ENCODE data around the gene AGTRAP. TPM values are rescaled to one million over a fixed set of nuclear protein-coding genes. Genes with fewer than 3 reads are reported as not detected.
A peak's percentile ranks its signal among the peaks of the same experiment; 100 is the strongest.

AGTRAP gene
- total and polyA plus RNA-seq, 9 of the 15 experiments (the other 6 are each of a cell fraction or from before 2014, with no cell fraction given), result 26.8 to 105 (median 57.5) TPM

- TF ChIP-seq, protein P1, sequence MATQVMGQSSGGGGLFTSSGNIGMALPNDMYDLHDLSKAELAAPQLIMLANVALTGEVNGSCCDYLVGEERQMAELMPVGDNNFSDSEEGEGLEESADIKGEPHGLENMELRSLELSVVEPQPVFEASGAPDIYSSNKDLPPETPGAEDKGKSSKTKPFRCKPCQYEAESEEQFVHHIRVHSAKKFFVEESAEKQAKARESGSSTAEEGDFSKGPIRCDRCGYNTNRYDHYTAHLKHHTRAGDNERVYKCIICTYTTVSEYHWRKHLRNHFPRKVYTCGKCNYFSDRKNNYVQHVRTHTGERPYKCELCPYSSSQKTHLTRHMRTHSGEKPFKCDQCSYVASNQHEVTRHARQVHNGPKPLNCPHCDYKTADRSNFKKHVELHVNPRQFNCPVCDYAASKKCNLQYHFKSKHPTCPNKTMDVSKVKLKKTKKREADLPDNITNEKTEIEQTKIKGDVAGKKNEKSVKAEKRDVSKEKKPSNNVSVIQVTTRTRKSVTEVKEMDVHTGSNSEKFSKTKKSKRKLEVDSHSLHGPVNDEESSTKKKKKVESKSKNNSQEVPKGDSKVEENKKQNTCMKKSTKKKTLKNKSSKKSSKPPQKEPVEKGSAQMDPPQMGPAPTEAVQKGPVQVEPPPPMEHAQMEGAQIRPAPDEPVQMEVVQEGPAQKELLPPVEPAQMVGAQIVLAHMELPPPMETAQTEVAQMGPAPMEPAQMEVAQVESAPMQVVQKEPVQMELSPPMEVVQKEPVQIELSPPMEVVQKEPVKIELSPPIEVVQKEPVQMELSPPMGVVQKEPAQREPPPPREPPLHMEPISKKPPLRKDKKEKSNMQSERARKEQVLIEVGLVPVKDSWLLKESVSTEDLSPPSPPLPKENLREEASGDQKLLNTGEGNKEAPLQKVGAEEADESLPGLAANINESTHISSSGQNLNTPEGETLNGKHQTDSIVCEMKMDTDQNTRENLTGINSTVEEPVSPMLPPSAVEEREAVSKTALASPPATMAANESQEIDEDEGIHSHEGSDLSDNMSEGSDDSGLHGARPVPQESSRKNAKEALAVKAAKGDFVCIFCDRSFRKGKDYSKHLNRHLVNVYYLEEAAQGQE (IDR thresholded peaks at IDR 0.05; ENCODE audit: borderline replicate concordance), result no peak
- TF ChIP-seq, protein P1 (CRISPR knock-in tag; IDR thresholded peaks at IDR 0.05; ENCODE audit: low read depth), result no peak
- TF ChIP-seq TEAD4 (IDR thresholded peaks at IDR 0.05; ENCODE audit: low read length) (no peak), TEAD4 (CRISPR knock-in tag; IDR thresholded peaks at IDR 0.05; ENCODE audit: borderline replicate concordance) (no peak), ZBTB43 (CRISPR knock-in tag; IDR thresholded peaks at IDR 0.05) (peak; percentile 90; the same call in 1 of the 2 replicates), SMARCA4 (IDR thresholded peaks at IDR 0.05) (no peak), ARHGAP35 (IDR thresholded peaks at IDR 0.05; ENCODE audit: partially characterized antibody) (peak; percentile 73), IRF9 (tag; IDR thresholded peaks at IDR 0.05) (no peak), CSDE1 (IDR thresholded peaks at IDR 0.05) (peak in 1 of 2 experiments; percentile 22; a peak in 1 of 4 replicates), TSC22D4 (tag; IDR thresholded peaks at IDR 0.05) (peak; percentile 93; the same call in 1 of the 2 replicates)
- TF ChIP-seq, protein P2, sequence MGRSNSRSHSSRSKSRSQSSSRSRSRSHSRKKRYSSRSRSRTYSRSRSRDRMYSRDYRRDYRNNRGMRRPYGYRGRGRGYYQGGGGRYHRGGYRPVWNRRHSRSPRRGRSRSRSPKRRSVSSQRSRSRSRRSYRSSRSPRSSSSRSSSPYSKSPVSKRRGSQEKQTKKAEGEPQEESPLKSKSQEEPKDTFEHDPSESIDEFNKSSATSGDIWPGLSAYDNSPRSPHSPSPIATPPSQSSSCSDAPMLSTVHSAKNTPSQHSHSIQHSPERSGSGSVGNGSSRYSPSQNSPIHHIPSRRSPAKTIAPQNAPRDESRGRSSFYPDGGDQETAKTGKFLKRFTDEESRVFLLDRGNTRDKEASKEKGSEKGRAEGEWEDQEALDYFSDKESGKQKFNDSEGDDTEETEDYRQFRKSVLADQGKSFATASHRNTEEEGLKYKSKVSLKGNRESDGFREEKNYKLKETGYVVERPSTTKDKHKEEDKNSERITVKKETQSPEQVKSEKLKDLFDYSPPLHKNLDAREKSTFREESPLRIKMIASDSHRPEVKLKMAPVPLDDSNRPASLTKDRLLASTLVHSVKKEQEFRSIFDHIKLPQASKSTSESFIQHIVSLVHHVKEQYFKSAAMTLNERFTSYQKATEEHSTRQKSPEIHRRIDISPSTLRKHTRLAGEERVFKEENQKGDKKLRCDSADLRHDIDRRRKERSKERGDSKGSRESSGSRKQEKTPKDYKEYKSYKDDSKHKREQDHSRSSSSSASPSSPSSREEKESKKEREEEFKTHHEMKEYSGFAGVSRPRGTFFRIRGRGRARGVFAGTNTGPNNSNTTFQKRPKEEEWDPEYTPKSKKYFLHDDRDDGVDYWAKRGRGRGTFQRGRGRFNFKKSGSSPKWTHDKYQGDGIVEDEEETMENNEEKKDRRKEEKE (IDR thresholded peaks at IDR 0.05; ENCODE audit: borderline replicate concordance in 1 of 2, control insufficient read depth in 1 of 2, low read depth in 2 of 2, low read length in 1 of 2), result no peak; a peak in 1 of 4 replicates
Measured at GRCh38 chr1:11701981-11702803, 33.7 kb upstream of the AGTRAP start (continued).
